HG02763 (cell line): ENCODE results near the gene CPNE1.

Source experiments
- ATAC-seq: cut with Tn5 transposase; IDR thresholded peaks from one replicate; pipeline ENCODE4 v1.9.1; 2021; ENCODE audit warnings: mild to moderate bottlenecking, moderate library complexity; ENCODE audit not compliant: unreplicated experiment

Gene CPNE1

GRCh38 chr20:35621560-35621946, 43.1 kb downstream of the CPNE1 start:
- no peak for ATAC-seq

DNA sequence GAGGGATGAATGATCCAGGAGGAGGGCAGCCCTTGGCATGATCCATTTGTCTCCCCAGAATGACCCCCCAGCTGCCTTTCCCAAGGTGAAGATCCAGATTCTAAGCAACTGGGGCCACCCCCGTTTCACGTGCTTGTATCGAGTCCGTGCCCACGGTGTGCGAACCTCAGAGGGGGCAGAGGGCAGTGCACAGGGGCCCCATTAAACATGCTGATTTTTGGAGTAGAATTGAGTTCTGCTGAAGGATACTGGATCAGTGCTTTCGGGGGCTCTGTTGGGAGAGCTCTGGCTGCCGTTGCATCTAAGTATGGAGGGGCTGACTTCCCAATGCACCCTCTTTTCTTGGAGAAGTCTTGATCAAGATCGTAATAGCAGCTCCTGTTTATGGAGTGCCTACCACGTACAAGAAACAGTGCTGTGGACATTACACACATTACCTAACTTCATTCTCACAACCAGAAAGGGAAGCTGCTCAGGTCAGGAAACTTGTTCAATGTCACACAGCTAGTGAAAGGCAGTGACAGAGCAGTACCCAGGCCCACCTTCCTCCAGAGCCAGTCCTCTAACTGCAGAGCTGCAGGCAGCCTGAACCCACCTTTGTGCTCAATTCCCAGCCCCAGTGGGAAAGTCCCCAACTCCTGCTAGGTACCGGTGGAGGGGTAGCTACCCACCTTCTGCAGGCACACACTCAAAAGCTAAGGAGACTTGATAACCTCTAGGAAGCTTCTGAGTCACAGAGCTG, 43.7 kb downstream of the CPNE1 start:
- ATAC-seq, result no peak

DNA sequence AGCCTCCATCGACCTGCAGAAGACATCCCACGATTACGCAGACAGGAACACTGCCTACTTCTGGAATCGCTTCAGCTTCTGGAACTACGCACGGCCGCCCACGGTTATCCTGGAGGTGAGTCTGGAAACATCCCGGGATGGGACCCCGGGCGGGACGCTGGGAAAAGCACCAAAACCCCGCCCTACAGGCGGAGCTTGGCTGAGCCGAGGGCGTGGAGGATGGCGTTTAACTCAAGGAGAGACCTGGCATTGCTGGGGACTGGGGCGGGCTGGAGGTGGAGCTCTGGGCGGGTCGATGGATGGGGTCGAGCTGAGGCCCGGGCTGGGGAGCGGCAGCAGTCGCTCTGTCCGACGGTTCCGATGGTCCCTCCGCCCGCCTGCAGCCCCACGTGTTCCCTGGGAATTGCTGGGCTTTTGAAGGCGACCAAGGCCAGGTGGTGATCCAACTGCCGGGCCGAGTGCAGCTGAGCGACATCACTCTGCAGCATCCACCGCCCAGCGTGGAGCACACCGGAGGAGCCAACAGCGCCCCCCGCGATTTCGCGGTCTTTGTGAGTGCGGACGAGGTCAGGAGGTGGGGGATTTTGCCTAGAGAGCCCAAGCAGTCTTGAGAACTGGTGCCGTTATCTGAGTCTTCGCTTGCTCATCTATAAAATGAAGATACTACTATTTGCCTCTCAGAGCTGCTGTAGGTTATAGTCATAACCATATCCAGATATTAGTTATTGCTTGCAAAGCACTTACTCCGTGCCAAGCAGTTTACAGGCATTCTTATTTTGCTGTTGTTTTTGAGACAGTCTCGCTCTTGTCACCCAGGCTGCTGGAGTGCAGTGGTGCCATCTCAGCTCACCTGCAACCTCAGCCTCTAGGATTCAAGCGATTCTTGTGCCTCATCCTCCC, 45.3 kb downstream of the CPNE1 start:
- ATAC-seq, result peak; percentile 28

DNA sequence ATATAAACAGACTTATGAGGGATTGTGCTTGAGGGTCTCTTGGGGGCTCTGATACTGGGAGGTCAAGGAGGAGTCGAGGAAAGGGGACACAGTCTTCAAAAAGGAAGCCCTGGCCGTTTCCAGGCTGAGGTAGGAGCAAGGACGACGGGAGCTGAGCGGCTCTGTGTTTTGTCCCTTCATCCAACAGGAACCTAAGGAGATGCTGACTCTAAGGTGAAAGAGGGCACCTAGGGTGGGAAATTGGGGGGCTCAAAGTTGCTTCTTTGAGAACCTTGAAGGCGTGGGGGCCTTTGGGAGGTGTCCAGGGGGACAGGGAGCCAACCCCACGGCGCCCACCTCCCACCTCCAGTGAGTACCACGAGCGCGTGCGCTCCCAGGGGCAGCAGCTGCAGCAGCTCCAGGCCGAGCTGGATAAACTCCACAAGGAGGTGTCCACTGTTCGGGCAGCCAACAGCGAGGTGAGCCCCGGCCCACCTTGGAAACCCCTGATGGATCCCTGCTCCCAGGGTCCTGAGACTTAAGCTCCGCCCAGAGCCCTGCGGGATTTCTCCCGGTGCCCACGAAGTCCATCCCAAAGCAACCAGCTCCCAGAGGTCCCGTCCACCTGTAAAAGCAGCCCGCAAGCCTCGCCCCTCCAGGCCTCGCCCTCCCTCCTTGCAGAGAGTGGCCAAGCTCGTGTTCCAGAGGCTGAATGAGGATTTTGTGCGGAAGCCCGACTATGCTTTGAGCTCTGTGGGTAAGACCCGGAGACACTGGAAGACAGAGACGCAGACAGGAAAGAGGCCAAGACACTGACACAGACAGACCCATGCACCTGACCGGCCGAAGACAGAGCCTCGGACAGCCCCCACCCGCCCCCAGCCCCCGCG, 46.2 kb downstream of the CPNE1 start:
- no peak for ATAC-seq

DNA sequence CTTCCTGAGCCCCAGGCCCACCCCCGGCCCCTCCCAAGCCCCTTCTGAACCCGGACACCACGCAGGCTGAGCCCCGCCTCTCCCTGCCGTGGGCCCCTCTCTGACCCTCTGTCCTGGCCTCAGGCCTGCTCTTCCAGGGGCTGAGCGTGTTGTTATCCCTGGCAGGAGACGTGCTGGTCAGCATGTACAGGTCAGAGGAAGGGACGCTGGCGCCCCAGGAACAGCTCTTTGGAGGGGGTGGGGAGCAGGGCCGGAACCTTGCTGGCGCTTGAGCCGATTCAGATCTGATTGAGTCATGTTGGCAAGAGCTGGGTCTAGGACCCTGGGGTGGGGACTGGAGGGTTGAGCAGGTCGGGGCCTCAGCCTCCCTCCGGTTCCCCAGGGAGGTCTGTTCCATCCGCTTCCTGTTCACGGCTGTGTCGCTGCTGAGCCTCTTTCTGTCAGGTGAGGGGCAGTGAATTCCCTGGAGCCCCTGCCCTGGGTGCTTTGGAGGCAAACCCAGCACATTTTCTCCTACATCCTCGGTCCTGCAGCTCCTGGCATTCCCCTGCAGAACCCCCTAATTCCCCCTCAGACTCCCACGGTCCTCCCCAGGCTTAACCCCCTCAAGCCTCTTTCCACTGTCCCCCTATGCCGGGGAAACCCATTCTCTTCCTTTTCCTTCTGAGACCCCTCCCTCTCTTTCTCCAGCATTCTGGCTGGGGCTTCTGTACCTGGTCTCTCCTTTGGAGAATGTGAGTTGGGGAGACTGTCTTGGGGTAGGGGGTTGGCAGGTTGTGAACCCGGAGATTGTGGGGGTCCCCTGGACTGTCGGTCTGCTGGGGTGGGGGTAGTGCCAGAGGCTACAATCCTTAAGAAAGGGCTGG, 47.1 kb downstream of the CPNE1 start:
- no peak for ATAC-seq

GRCh38 chr20:35616465-35617396, 48.0 kb downstream of the CPNE1 start:
- ATAC-seq, result no peak

- ATAC-seq, result peak; percentile 77
Measured at GRCh38 chr20:35615667-35616464, 48.8 kb downstream of the CPNE1 start, which contains the start of gene SPAG4. TSS of gene SPAG4 (plus strand) at chr20:35615829. CDS start at chr20:35616004, 175 bp downstream.

DNA sequence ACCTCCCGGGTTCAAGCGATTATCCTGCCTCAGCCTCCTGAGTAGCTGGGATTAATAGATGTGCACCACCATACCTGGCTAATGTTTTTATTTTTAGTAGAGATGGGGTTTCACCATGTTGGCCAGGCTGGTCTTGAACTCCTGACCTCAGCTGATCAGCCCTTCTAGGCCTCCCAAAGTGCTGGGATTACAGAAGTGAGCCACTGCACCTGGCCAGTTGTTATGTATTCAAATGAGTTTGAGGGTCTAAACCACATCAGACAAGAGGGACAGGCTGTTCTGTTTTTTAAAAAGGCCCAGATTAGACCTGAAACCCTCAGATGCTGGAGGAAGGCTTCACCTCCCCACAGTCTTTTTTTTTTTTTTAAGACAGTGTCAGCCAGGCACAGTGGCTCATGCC, 53.2 kb downstream of the CPNE1 start:
- ATAC-seq, result no peak

- ATAC-seq, result no peak
Measured at GRCh38 chr20:35610833-35611427, 53.8 kb downstream of the CPNE1 start.

- no peak for ATAC-seq
Measured at GRCh38 chr20:35607003-35607735, 57.5 kb downstream of the CPNE1 start.

GRCh38 chr20:35606127-35606526, 58.6 kb downstream of the CPNE1 start:
- ATAC-seq, result no peak

GRCh38 chr20:35604449-35604747, 60.3 kb downstream of the CPNE1 start:
- ATAC-seq, result no peak

GRCh38 chr20:35603695-35604448, 60.8 kb downstream of the CPNE1 start:
- no peak for ATAC-seq

DNA sequence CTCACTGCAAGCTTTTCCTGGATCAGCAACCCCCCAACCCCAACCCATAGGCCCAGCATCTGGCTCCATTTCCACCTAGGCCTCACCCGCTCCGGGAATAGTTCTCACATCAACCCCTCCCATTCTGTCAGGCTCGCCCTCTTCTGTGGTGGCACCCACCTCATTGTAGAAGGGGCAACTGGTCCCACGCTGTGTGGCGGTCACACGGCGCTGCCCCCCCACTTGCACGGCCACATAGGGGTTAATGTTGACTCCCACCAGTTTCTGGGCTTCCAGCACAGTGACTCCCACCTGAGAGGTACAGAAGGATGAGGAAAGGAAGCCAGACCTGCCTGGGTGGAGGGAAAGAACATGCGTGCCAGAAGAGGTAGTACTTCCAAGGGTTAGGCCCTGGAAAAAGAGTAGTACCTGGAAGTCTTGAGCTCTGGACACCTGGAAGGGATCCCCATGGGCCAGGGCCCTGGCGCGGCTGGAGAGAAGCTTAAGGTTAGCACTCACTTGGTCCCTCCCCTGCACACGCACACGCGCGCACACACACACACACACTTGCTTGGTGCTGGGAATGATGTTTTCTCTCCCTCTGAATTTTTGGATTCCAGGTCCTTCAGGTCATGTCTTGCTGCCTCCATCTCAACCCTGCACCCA, 61.7 kb downstream of the CPNE1 start:
- ATAC-seq, result no peak

GRCh38 chr20:35601990-35602389, 62.7 kb downstream of the CPNE1 start:
- ATAC-seq, result no peak
